Fibroblast of peridontal ligament (primary cell): ENCODE data around the gene DPF1.

Experiments used
- DNase-seq: peaks from one replicate; pipeline ENCODE4 v3.0.0-alpha.2; 2010; ENCODE audit errors: extremely low read depth

DPF1 gene

DNA sequence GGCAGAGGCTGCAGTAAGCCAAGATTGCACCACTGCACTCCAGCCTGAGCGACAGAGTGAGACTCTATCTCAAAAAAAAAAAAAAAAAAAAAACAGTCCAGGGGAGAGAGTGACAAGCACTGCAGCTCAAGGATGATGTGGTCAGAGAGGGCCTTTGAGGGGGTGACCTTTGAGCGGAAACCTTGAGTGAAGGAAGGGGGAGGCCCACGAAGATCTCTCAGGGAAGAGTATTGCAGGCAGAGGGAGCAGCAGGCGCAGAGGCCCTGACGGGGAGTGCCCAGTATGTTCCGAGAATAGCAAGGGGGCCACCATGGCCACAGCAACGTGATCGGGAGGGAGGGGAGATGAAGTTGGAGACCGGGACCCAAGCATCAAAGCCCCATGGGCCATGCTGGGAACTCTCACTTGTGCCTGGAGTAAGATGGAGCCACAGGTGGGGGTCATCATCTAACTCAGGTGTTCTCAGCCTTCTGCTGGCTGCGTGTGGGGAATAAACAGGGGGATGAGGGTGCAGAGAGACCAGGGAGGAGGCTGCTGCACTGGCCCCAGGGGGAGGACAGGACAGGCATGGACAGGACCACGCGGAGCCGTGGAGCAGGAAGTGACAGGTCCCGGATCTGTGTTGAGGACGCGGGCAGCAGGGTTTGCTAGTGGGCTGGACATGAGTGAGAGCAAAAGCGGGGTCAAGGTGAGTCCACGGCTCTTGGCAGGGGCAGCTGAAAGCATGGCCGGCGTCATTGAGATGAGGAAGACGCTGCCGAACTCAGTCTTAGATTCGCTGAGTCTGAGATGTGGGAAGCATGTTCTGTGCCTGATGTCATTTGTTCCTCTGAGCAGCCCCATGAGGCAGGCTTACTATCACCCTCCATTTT, 60.4 kb downstream of the DPF1 start:
- DNase-seq: no peak

DNA sequence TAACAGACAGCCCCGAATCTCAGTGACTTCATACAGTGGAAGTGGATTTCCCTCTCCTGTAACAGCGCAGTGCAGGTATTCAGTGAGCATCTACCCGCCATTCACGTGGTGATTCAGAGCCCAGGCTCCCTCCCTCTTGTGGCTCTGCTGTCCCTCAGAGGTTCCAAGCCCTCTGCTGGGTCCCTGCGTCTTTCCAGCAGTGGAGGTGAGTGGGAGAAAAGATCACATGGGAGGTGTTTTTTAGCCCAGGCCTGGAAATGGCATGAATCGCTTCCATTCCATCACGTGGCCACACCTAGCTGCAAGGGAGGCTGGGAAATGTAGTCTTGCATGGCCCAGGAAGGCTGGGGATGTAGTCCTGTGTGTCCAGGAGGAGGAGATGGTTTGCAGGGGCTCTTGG, 61.4 kb downstream of the DPF1 start:
- no peak for DNase-seq

DNA sequence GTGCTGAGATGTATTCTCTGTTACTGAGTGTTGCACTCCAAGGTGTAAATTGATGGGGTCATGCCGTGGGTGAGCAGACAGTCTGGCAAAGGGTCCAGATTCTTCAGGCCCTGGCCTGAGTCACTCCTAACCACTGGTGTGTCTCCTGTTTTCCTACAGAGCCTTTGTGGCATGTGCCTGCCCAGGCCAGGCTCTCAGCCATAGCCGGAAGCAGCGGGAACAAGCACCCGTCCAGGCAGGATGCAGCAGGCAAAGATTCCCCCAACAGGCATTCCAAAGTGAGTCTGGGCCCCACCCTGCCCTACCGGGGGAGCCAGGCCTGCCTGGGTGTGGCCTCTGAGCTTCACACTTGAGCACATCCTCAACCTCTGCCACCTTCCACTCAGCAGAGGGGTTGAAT, 61.9 kb downstream of the DPF1 start:
- no peak for DNase-seq
